ENCODE data around the gene NOD1. TPM values are rescaled to one million over a fixed set of nuclear protein-coding genes. Genes with fewer than 3 reads are reported as not detected.

NOD1 gene
- total RNA-seq, 2 experiments from 2014 or later: 12.6 to 12.8 TPM

Other genes starting within 250 kb of the NOD1 start
- gene ZNRF2, start 194.2 kb downstream of the NOD1 start, total RNA-seq: 1 to 10 TPM; 6.9 TPM
- gene GGCT, start 26.0 kb upstream of the NOD1 start, total RNA-seq: 10 to 100 TPM; 91.4 to 93.3 TPM
- 100 to 1,000 TPM; 366 to 384 TPM for gene GARS1, start 116.1 kb upstream of the NOD1 start, total RNA-seq
- gene CRHR2, start 203.7 kb upstream of the NOD1 start, total RNA-seq: not detected

Measured in activated naive CD8-positive, alpha-beta T cell treated with anti-CD3 and anti-CD28 coated beads for 36 hours (primary cell).